ENCODE data around the gene SMARCAL1. TPM values are rescaled to one million over a fixed set of nuclear protein-coding genes. Genes with fewer than 3 reads are reported as not detected.

Gene SMARCAL1
- total and polyA plus RNA-seq, 2 of the 13 experiments (the other 11 are each of a cell fraction or from before 2014, with no cell fraction given) = 12.7 to 21.3 TPM

GRCh38 chr2:216498379-216499352, 86.4 kb downstream of the SMARCAL1 start, which contains the start of gene RPL37A (continued):
- peak; percentile 53; the same call in 1 of the 2 replicates for TF ChIP-seq SIX1 (CRISPR knock-in tag; IDR thresholded peaks at IDR 0.05; ENCODE audit: borderline replicate concordance)
- peak; percentile 90 for TF ChIP-seq GATAD1 (CRISPR knock-in tag; IDR thresholded peaks at IDR 0.05)
- TF ChIP-seq ARID3A (IDR thresholded peaks at IDR 0.05; ENCODE audit: low read depth, low read length) = no peak; the same call in 1 of the 2 replicates
- TF ChIP-seq ZNF816 (CRISPR knock-in tag; IDR thresholded peaks at IDR 0.05; ENCODE audit: borderline replicate concordance) = peak; percentile 90; the same call in 1 of the 2 replicates
- peak; percentile 91 for TF ChIP-seq ZNF44 (CRISPR knock-in tag; IDR thresholded peaks at IDR 0.05)
- TF ChIP-seq KAT7 (CRISPR knock-in tag; IDR thresholded peaks at IDR 0.05; ENCODE audit: borderline replicate concordance) = peak; percentile 97; the same call in 1 of the 2 replicates
- TF ChIP-seq ZNF563 (CRISPR knock-in tag; IDR thresholded peaks at IDR 0.05) = peak; percentile 96
- no peak for TF ChIP-seq NBN (conservative IDR thresholded peaks at IDR 0.05)
- TF ChIP-seq TEAD3 (CRISPR knock-in tag; optimal IDR thresholded peaks at IDR 0.05; ENCODE audit: borderline replicate concordance) = peak; percentile 80
- TF ChIP-seq ZNF546 (CRISPR knock-in tag; conservative IDR thresholded peaks at IDR 0.05) = 0 out of 2 replicates have a peak, but pooled peaks have one; percentile 21
- TF ChIP-seq CENPT (CRISPR knock-in tag; IDR thresholded peaks at IDR 0.05; ENCODE audit: low read depth) = peak; percentile 84; the same call in 1 of the 2 replicates
- TF ChIP-seq KDM5A (IDR thresholded peaks at IDR 0.05; ENCODE audit: borderline replicate concordance, low read length) = peak; percentile 85; the same call in 1 of the 2 replicates
- 0 out of 2 replicates have a peak, but pooled peaks have one; percentile 4 for TF ChIP-seq ZNF180 (CRISPR knock-in tag; IDR thresholded peaks at IDR 0.05; ENCODE audit: borderline replicate concordance, low read depth)
- TF ChIP-seq JUND (CRISPR knock-in tag; IDR thresholded peaks at IDR 0.05) = peak; percentile 82
- TF ChIP-seq ZMYM3 (CRISPR knock-in tag; IDR thresholded peaks at IDR 0.05) = peak; percentile 93
- peak; percentile 99 for TF ChIP-seq ZNF781 (CRISPR knock-in tag; IDR thresholded peaks at IDR 0.05; ENCODE audit: borderline replicate concordance, not compliant biosample characterization)
- TF ChIP-seq FOXA3 (CRISPR knock-in tag; IDR thresholded peaks at IDR 0.05) = no peak; the same call in none of the 2 replicates
- peak; percentile 91 for TF ChIP-seq ZNF564 (CRISPR knock-in tag; IDR thresholded peaks at IDR 0.05)
- peak; percentile 7; the same call in 1 of the 2 replicates for TF ChIP-seq ZNF713 (CRISPR knock-in tag; IDR thresholded peaks at IDR 0.05)
- peak; percentile 64; the same call in 1 of the 2 replicates for TF ChIP-seq ZNF552 (CRISPR knock-in tag; IDR thresholded peaks at IDR 0.05; ENCODE audit: borderline replicate concordance)
- TF ChIP-seq ZNF512B (CRISPR knock-in tag; IDR thresholded peaks at IDR 0.05; ENCODE audit: borderline replicate concordance) = peak; percentile 91
- TF ChIP-seq TRIM24 (CRISPR knock-in tag; IDR thresholded peaks at IDR 0.05) = no peak
- TF ChIP-seq BRD4 (CRISPR knock-in tag; IDR thresholded peaks at IDR 0.05) = peak; percentile 100
- peak; percentile 87; the same call in 1 of the 2 replicates for TF ChIP-seq ZNF616 (CRISPR knock-in tag; IDR thresholded peaks at IDR 0.05; ENCODE audit: low read depth)
- 0 out of 2 replicates have a peak, but pooled peaks have one; percentile 78 for TF ChIP-seq ZNF780A (CRISPR knock-in tag; IDR thresholded peaks at IDR 0.05)
- peak; percentile 74 for TF ChIP-seq ZBTB7A (CRISPR knock-in tag; IDR thresholded peaks at IDR 0.05)
